B cell (primary cell): ENCODE results near the gene GPR62.

Experiments used
- CTCF ChIP-seq: fragments of 200-600 bp; IDR thresholded peaks from one replicate; pipeline ENCODE4 v1.8.0; 2022; ENCODE audit warnings: antibody characterized with exemption, mild to moderate bottlenecking
- EZH2 ChIP-seq: IDR thresholded peaks from 2 replicates; pipeline ENCODE4 v1.6.1; 2012; ENCODE audit warnings: borderline replicate concordance, low read depth, mild to moderate bottlenecking, moderate library complexity, low read length; ENCODE audit not compliant: insufficient read depth, poor library complexity, severe bottlenecking

- TF ChIP-seq CTCF (no peak), EZH2 (no peak)
Measured at GRCh38 chr3:51962854-51963530, 7.8 kb downstream of the GPR62 start.
